MM.1S (cell line): ENCODE measurements around the gene MRPS9.
A peak's percentile ranks its signal among the peaks of the same experiment; 100 is the strongest.

Experiments used
- DNase-seq: peaks from one replicate; pipeline ENCODE4 v3.0.0-alpha.2; 2015
- H2AFZ ChIP-seq: fragments of 300-600 bp; sonication (generic); 2 replicates; pipeline ENCODE4 v1.6.0; 2016; ENCODE audit warnings: antibody characterized with exemption, low read length
- H3F3A ChIP-seq: fragments of 300-600 bp; sonication (generic); 2 replicates; pipeline ENCODE4 v1.6.1; 2016; ENCODE audit warnings: mild to moderate bottlenecking, antibody characterized with exemption, low read length, moderate library complexity, mixed read lengths; ENCODE audit not compliant: insufficient read depth
- H3K27ac ChIP-seq: fragments of 300-600 bp; sonication (generic); 2 replicates; pipeline ENCODE4 v1.5.1; 2016; ENCODE audit warnings: mild to moderate bottlenecking, low read length
- H3K27me3 ChIP-seq: fragments of 300-600 bp; sonication (generic); replicated peaks from 2 replicates; pipeline ENCODE4 v1.6.0; 2016; ENCODE audit warnings: low read length; ENCODE audit not compliant: insufficient read depth
- H3K36me3 ChIP-seq: fragments of 300-600 bp; sonication (generic); replicated peaks from 2 replicates; pipeline ENCODE4 v1.6.1; 2016; ENCODE audit warnings: mild to moderate bottlenecking, low read length, mixed read lengths; ENCODE audit not compliant: insufficient read depth
- H3K4me1 ChIP-seq: fragments of 300-600 bp; sonication (generic); 2 replicates; pipeline ENCODE4 v1.6.1; 2016; ENCODE audit warnings: low read length, mixed read lengths
- H3K4me2 ChIP-seq: fragments of 300-600 bp; sonication (generic); 2 replicates; pipeline ENCODE4 v1.6.0; 2016; ENCODE audit warnings: low read depth, low read length
- H3K4me3 ChIP-seq: fragments of 300-600 bp; sonication (generic); 2 replicates; pipeline ENCODE4 v1.5.1; 2016; ENCODE audit warnings: low read length, mixed read lengths
- H3K79me2 ChIP-seq: fragments of 300-600 bp; sonication (generic); 2 replicates; pipeline ENCODE4 v1.6.1; 2016; ENCODE audit warnings: mixed run types, low read length, mixed read lengths
- H3K9ac ChIP-seq: fragments of 300-600 bp; sonication (generic); 2 replicates; pipeline ENCODE4 v1.6.1; 2016; ENCODE audit warnings: low read length, mixed read lengths
- H3K9me2 ChIP-seq: fragments of 300-600 bp; sonication (generic); replicated peaks from 2 replicates; pipeline ENCODE4 v1.6.1; 2016; ENCODE audit warnings: mild to moderate bottlenecking, low read length, mixed read lengths; ENCODE audit not compliant: insufficient read depth
- H3K9me3 ChIP-seq: fragments of 300-600 bp; sonication (generic); replicated peaks from 2 replicates; pipeline ENCODE4 v1.6.1; 2016; ENCODE audit warnings: mild to moderate bottlenecking, low read length, mixed read lengths; ENCODE audit not compliant: insufficient read depth
- H4K20me1 ChIP-seq: fragments of 300-600 bp; sonication (generic); 2 replicates; pipeline ENCODE4 v1.6.1; 2016; ENCODE audit warnings: mild to moderate bottlenecking, low read length, moderate library complexity, mixed read lengths; ENCODE audit not compliant: insufficient read depth
- EZH2 ChIP-seq: fragments of 300-600 bp; sonication (generic); optimal IDR thresholded peaks from 2 replicates; pipeline ENCODE3; 2017; ENCODE audit warnings: low read depth, mild to moderate bottlenecking, antibody characterized with exemption, low read length, mixed read lengths
- EZH2phosphoT487 ChIP-seq: fragments of 300-600 bp; sonication (generic); IDR thresholded peaks from 2 replicates; pipeline ENCODE4 v1.6.1; 2018; ENCODE audit warnings: antibody characterized with exemption, low read length
- TF ChIP-seq, protein P1 (sequence below): fragments of 300-600 bp; sonication (generic); IDR thresholded peaks from 2 replicates; pipeline ENCODE4 v1.5.1; 2016; ENCODE audit warnings: antibody characterized with exemption, low read length, mixed read lengths

MRPS9 gene

GRCh38 chr2:105085525-105085924 lies 47.7 kb downstream of the MRPS9 start:
- DNase-seq = no peak
- no peak overlapping the region for H3K27ac ChIP-seq
- H3K4me2 ChIP-seq = no peak overlapping the region
- no peak overlapping the region for H3K4me3 ChIP-seq
- no peaks in the 10 kb centered on the region for H3K9me3 ChIP-seq
- H3K4me1 ChIP-seq = peaks cover 15% of the 10 kb centered on the region
- no peaks in the 10 kb centered on the region for H3K27me3 ChIP-seq
- H4K20me1 ChIP-seq = no peaks in the 10 kb centered on the region
- no peak overlapping the region for H2AFZ ChIP-seq
- TF ChIP-seq, protein P1, sequence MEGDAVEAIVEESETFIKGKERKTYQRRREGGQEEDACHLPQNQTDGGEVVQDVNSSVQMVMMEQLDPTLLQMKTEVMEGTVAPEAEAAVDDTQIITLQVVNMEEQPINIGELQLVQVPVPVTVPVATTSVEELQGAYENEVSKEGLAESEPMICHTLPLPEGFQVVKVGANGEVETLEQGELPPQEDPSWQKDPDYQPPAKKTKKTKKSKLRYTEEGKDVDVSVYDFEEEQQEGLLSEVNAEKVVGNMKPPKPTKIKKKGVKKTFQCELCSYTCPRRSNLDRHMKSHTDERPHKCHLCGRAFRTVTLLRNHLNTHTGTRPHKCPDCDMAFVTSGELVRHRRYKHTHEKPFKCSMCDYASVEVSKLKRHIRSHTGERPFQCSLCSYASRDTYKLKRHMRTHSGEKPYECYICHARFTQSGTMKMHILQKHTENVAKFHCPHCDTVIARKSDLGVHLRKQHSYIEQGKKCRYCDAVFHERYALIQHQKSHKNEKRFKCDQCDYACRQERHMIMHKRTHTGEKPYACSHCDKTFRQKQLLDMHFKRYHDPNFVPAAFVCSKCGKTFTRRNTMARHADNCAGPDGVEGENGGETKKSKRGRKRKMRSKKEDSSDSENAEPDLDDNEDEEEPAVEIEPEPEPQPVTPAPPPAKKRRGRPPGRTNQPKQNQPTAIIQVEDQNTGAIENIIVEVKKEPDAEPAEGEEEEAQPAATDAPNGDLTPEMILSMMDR = no peak
- TF ChIP-seq EZH2 (no peak), EZH2phosphoT487 (no peak)
- H3K9ac ChIP-seq = no peak overlapping the region
- H3F3A ChIP-seq = peaks cover 8% of the 10 kb centered on the region; the same call in 1 of the 2 replicates
- no peaks in the 10 kb centered on the region for H3K79me2 ChIP-seq
- no peaks in the 10 kb centered on the region for H3K36me3 ChIP-seq
- H3K9me2 ChIP-seq = no peaks in the 10 kb centered on the region

DNA sequence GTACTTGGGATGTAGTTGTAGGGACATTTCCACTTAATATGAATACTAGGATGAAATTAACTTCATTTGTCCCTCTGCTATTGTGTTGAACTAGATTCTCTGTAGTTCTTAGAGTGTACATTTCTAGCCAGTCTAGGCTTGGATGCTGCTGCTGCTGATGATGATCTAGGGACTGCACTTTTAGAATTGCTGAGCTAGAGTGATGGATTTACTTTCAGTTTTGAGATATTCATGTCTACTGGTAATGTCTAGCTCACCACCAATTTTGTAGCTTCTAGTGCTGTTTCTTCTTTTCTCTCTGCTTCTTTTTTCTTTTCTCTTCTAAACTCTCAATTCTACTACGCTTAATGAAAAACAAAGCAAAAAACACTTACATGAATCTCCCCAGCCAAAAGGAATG lies 49.4 kb downstream of the MRPS9 start:
- Histone ChIP-seq H3F3A (peaks cover 8% of the 10 kb centered on the region; the same call in 1 of the 2 replicates), H3K4me2 (peak overlapping the region; percentile 51), H4K20me1 (no peaks in the 10 kb centered on the region), H3K27ac (peak overlapping the region; percentile 0; the same call in 1 of the 2 replicates), H3K79me2 (no peaks in the 10 kb centered on the region), H3K27me3 (no peaks in the 10 kb centered on the region), H3K4me3 (no peak overlapping the region), H3K9me3 (no peaks in the 10 kb centered on the region), H3K4me1 (peaks cover 15% of the 10 kb centered on the region), H3K9ac (no peak overlapping the region), H3K9me2 (no peaks in the 10 kb centered on the region), H2AFZ (no peak overlapping the region), H3K36me3 (no peaks in the 10 kb centered on the region)
- TF ChIP-seq, protein P1 = no peak
- TF ChIP-seq EZH2phosphoT487 (no peak), EZH2 (no peak)
- DNase-seq = peak; percentile 75

DNA sequence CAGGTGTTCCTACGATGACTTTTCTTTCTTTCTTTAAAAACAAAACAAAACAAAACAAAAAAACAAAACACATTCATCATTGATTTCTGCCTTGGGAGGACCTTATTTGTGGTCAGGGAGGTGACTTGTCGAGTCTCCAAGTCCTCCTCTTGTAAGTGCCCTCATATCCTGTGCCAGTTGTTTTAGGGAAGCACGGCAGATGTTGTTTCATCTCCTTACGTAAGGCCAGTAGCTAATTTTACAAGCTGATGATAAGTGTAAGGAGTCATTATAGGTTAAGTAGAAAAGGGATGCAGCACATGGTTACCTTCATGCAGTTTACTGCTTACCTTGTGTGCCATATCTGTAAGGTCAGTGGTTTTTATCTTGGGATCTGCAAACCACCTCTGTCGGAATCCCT lies 52.2 kb downstream of the MRPS9 start:
- H4K20me1 ChIP-seq = no peaks in the 10 kb centered on the region
- H3K27me3 ChIP-seq = no peaks in the 10 kb centered on the region
- no peak overlapping the region for H3K4me2 ChIP-seq
- no peak overlapping the region for H3K9ac ChIP-seq
- no peak overlapping the region for H3K27ac ChIP-seq
- no peaks in the 10 kb centered on the region for H3K36me3 ChIP-seq
- peaks cover 8% of the 10 kb centered on the region; the same call in 1 of the 2 replicates for H3F3A ChIP-seq
- H2AFZ ChIP-seq = no peak overlapping the region
- DNase-seq = no peak
- no peaks in the 10 kb centered on the region for H3K9me2 ChIP-seq
- no peaks in the 10 kb centered on the region for H3K79me2 ChIP-seq
- TF ChIP-seq, protein P1 = no peak
- no peak for TF ChIP-seq EZH2
- TF ChIP-seq EZH2phosphoT487 = no peak
- no peaks in the 10 kb centered on the region for H3K9me3 ChIP-seq
- H3K4me1 ChIP-seq = peaks cover 15% of the 10 kb centered on the region
- no peak overlapping the region for H3K4me3 ChIP-seq
